Measurements from ENCODE around the gene FOXI3. TPM values are rescaled to one million over a fixed set of nuclear protein-coding genes. Genes with fewer than 3 reads are reported as not detected.
"Not testable (repeated sequence)": the region's sequence is repeated elsewhere in the genome, so short reads cannot be mapped to it uniquely, and the experiment has no call there.

Gene FOXI3
- total RNA-seq, 4 donors from 2014 or later = not detected

DNA sequence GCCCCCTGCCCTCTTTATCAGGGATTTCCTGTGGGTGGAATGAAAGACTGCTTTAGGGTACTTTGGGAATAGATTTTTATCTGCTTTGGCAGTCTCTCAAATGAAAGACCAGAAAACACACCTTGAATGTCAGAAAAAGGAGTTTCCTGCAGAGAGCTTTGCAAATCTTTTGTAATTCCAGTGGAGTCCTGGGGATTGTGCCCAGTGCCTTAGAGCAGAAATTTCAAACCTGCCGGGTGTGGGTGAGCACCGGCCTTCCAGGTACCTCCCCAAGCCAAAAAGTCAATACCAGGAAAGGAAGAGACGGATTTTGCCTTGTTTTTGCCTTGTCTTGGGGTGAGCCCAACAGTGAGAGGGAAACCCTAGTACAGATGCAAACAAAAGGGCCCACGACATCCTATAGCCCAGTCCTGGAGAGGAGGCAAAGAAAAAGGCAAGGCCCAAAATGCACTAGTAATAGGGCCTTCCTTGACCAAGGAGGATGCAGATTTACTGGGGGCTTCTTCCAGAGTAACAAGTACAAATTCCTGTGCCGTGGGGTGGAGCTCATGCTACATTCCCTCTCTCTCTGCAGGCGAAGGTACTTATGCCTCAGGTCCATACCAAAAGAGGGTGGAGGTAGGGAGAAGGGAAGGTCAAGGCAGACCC is 36.4 kb downstream of the FOXI3 start:
- H3K9me3 ChIP-seq = no peaks in the 10 kb centered on the region
- TF ChIP-seq CTCF (IDR thresholded peaks at IDR 0.05) = no peak
- no peak for TF ChIP-seq POLR2A (IDR thresholded peaks at IDR 0.05)
- no peak overlapping the region for H3K4me3 ChIP-seq
- H3K27ac ChIP-seq = no peak overlapping the region
- 37 to 42% methylated on average over 6 of the region's 6 CpGs for WGBS, 2 donors
- H3K36me3 ChIP-seq = no peaks in the 10 kb centered on the region
- no peak for DNase-seq
- H3K27me3 ChIP-seq = peaks cover 0 to 42% (median 0%) of the 10 kb centered on the region in 4 donors
- no peaks in the 10 kb centered on the region for H3K4me1 ChIP-seq
- intact Hi-C loops (cut with DNase I) = no loop called here

- H3K36me3 ChIP-seq; H3K27ac ChIP-seq; intact Hi-C loops (cut with DNase I); H3K4me1 ChIP-seq; DNase-seq; H3K4me3 ChIP-seq; H3K9me3 ChIP-seq: not testable (repeated sequence)
- H3K27me3 ChIP-seq = peaks cover 0 to 16% (median 0%) of the 10 kb centered on the region in 4 donors
- WGBS, 2 donors = 74 to 100% methylated on average over 1 to 5 of the region's 5 CpGs
Observed at GRCh38 chr2:88408870-88409269, 43.6 kb downstream of the FOXI3 start.

DNA sequence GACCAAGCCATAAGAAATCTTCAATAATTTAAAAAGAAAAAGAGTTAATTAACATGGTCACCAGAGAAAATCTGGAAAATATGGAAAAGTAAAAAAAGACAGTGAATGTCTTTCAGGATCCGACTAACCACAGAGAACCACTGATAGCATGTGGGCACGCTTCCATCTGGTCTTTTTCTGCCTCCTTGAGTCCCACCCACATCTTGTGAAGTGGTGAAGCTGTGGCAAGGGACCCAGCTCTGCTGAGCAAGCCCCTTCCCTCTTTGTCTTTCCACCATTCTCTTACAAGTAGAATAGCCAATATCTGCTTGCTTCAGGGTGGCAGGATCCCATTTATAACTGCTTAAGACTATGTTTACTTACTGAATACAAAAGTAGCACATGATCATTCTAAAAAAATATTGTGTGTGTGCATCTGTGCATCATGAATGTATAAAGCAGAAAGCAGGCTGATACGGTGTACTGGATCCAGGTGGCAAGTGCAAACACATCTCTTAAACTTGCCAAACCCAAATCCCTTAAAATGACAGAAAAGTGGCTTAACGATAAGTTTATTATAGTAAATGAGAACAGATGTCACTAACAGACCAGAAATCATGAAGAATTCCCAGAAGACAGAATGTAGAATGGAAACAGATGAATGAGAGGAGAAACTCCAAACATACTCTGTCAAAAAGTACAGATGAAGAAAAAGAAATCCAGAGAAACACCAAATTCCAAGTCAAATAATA is 52.3 kb downstream of the FOXI3 start:
- 29 to 31% methylated on average over 4 of the region's 4 CpGs for WGBS, 2 donors
- no peak overlapping the region for H3K4me3 ChIP-seq
- intact Hi-C loops (cut with DNase I) = no loop called here
- no peaks in the 10 kb centered on the region for H3K4me1 ChIP-seq
- H3K27ac ChIP-seq = no peak overlapping the region
- DNase-seq = no peak
- H3K36me3 ChIP-seq = no peaks in the 10 kb centered on the region
- TF ChIP-seq POLR2A (IDR thresholded peaks at IDR 0.05) = no peak
- TF ChIP-seq CTCF (IDR thresholded peaks at IDR 0.05) = no peak
- peaks cover 0 to 28% (median 2%) of the 10 kb centered on the region in 4 donors for H3K27me3 ChIP-seq
- H3K9me3 ChIP-seq = no peaks in the 10 kb centered on the region

DNA sequence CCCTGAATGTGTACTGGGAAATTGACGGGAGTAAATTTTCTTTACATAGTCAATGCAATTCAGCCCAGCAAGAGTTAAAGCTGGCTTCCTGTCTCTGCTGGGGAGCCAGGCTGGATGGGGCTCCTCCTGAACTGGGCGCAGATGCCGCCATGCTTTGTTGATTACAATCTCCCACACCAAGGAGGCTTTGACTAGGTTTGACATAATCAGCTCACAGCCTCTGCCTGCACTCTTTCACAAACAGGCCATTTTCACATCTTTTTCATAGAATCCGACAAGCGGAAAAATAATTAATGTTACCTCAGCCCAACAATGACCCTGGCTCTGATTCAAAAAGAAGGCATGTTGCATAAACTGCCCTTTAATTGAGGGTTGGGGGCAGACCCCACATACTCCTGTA is 54.3 kb downstream of the FOXI3 start:
- no peaks in the 10 kb centered on the region for H3K4me1 ChIP-seq
- no peak for DNase-seq
- no peak overlapping the region for H3K27ac ChIP-seq
- no peak overlapping the region for H3K4me3 ChIP-seq
- H3K9me3 ChIP-seq = no peaks in the 10 kb centered on the region
- intact Hi-C loops (cut with DNase I) = no loop called here
- 72 to 79% methylated on average over 5 of the region's 5 CpGs for WGBS, 2 donors
- H3K27me3 ChIP-seq = peaks cover 0 to 28% (median 2%) of the 10 kb centered on the region in 4 donors
- TF ChIP-seq POLR2A (IDR thresholded peaks at IDR 0.05) = no peak
- no peak for TF ChIP-seq CTCF (IDR thresholded peaks at IDR 0.05)
- H3K36me3 ChIP-seq = no peaks in the 10 kb centered on the region

Small RNAs within 50 kb of the gene (small RNA-seq; reads per million reads assigned to genes)
- 0 reads per million in 4 donors for gene RNU6-1007P

Other genes starting within 250 kb of the FOXI3 start
- 10 to 100 TPM; 12.2 to 16.9 (median 16.7) TPM for gene EIF2AK3, start 174.8 kb upstream of the FOXI3 start, total RNA-seq
- 10 to 100 TPM in 2 of 4 donors, 1 to 10 TPM in 2; 6.5 to 17.6 (median 11.0) TPM for gene RPIA, start 239.0 kb upstream of the FOXI3 start, total RNA-seq